Measurements from ENCODE around the gene IFNAR2.
"Not testable (repeated sequence)": the region's sequence is repeated elsewhere in the genome, so short reads cannot be mapped to it uniquely, and the experiment has no call there.

IFNAR2 gene

DNA sequence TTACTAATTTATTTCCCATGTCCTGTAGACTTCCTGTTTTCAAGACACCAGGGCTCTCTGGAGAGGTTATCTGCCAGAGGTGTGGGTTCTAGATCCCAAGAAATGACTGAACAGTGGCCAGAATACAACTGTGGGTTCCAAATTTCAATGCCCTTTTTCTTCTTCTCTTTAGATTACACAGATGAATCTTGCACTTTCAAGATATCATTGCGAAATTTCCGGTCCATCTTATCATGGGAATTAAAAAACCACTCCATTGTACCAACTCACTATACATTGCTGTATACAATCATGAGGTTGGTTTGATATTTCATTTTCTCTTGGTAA lies 15.0 kb downstream of the IFNAR2 start:
- DNase-seq (ENCODE audit: low read depth), result no peak

DNA sequence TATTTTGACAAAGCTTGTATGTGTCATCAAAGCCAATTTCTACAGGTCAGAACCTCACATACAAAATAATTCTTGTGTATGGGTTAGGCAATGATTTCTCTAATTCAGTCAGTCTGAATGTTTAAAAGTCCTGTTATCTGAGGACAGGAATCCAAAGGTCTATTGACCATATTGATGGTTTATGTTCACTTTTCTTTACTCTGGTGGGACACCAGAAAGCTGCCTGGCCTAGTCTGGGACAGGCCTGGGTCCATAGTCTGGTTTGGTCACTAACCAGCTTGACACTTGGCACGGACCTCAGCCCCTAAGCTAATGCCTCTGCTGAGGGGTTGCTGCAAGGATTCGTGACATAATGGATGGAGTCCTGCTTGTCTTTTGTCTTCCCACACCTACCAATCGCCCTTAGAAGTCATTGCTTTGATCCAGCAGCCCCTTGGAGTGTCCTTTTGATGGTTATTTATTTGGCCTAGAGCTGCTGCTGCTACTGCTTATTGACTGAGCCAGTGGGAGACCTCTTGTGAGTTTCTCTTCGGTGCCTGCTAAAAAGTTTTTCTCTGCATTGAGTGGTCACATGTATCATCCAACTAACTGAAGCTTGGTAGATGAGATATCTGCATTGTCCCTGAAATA lies 15.7 kb downstream of the IFNAR2 start:
- DNase-seq (ENCODE audit: low read depth), result no peak

DNA sequence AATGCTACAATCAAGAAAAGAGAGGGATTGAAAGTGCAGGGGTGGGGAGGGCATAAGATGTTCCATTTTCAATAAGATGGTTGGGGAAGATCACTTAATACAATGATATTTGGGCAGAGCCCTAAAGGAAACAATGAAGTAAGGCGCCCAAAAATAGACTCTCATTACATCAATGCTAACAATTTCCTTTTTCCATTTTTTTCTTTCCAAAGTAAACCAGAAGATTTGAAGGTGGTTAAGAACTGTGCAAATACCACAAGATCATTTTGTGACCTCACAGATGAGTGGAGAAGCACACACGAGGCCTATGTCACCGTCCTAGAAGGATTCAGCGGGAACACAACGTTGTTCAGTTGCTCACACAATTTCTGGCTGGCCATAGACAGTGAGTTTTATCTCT lies 16.8 kb downstream of the IFNAR2 start:
- DNase-seq (ENCODE audit: low read depth), result no peak

DNA sequence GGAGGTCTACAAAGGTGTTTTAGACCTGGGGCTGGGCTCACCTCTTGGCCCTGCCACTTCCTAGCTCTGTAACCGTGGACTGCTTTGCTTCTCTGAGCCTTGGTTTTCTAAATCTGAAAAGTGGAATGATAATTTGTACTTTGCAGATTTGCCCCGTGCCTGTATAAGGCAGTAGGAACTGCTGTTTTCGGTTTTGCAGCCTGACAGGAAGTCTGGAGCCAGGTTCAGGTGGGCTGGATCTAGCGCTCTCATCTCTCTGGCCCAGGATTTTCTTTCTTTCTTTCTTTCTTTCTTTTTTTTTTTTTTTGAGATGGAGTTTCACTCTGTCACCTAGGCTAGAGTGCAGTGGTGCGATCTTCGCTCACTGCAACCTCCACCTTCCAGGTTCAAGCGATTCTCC lies 17.2 kb downstream of the IFNAR2 start:
- DNase-seq (ENCODE audit: low read depth), result no peak

DNA sequence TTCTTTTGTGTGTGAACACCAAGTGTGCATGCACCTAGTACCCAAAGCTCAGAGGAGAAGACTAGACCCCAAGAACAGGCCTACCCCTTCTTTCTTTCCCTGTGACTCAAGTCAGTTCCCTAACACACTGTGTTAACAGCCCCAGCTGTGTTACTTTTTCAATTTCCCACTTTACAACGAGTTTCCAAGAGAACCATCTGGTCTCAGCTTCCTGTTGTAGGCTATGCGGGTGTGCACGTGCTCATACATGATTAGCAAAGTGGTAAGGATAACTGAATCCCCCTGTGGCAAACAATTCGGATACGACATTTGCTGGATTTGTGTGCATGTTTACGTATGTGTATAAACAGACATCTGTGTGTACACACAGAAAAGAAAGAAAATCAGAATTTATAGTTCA lies 17.9 kb downstream of the IFNAR2 start:
- no peak for DNase-seq (ENCODE audit: low read depth)

DNA sequence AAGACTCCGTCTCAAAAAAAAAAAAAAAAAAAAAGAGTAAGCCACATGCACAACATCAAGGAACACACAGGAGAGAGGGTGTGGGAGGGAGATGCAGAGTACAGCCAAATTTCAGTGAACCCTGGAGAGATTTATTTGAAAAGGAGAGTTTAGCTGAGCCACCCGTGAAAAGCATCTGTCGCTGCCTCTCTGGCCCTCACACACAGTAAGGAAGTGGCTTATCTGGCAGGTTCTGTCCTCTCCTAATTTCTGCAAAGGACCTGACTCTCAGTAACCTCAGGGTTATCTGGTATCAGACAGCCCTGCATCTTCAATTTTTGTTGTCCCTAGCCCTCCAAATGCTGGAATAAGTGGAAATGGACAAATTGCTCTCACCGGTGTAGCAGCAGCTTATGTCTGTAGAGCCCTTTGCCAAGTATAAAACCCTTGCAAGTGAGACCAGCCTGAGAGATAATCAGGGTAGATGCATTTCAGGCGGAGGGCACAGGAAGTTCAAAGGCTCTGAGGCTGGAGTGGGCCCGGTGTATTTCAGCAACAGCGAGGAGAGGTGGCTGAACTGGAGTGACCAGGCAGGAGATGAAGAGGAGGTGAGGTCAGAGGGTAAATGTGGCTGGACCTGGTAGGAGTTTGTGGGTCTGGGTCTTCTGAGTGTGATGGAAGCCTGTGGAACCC lies 19.7 kb downstream of the IFNAR2 start:
- no peak for DNase-seq (ENCODE audit: low read depth)

DNA sequence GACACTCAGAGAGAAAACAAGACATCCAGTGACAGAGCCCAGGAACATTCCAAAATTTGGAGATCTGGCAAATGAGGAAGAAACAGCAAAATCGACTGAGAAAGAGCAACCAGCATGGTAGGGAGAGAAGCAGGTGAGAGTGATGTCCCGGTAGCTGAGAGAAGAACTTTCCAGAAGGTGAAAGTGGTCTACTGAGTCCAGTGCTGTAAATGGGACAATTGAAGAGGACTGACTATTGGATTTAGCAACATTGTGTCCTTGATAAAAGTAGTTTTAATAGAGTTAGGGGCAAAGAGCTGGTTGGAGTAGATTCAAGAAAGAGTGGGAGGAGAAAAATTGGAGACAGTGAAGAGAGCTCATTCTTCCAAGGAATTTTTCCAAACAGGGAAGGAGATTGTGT lies 21.4 kb downstream of the IFNAR2 start:
- DNase-seq (ENCODE audit: low read depth), result no peak

DNA sequence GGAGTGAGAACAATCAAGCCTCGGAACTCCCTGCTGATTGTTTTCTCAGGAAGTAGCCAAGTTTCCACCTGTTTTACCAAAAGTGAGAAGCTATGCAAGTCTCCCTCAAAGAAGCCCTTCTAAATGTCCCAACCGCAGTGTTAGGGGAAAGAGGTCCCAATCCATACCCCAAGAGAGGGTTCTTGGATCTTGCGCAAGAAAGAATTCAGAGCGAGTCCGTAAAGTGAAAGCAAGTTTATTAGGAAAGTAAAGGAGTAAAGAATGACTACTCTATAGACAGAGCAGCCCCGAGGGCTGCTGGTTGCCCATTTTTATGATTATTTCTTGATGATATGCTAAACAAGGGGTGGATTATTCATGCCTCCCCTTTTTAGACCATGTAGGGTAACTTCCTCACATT lies 23.6 kb downstream of the IFNAR2 start:
- DNase-seq (ENCODE audit: low read depth), result not testable (repeated sequence)

DNA sequence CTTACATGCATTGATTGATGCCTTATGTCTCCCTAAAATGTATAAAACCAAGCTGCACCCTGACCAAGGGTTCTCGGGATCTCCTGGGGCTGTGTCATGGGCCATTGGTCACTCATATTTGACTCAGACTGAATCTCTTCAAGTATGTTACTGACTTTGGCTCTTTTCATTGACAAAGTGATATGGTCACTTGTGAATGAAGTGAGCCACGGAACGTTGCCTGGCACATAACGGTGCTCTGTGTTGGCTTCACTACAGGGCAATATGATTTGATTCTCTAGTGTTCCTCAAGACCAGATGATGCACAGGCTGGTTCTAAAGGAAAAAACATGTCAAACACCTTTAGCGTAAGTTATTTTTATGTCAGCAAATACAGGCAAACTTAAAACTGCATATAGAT lies 25.0 kb downstream of the IFNAR2 start:
- no peak for DNase-seq (ENCODE audit: low read depth)

DNA sequence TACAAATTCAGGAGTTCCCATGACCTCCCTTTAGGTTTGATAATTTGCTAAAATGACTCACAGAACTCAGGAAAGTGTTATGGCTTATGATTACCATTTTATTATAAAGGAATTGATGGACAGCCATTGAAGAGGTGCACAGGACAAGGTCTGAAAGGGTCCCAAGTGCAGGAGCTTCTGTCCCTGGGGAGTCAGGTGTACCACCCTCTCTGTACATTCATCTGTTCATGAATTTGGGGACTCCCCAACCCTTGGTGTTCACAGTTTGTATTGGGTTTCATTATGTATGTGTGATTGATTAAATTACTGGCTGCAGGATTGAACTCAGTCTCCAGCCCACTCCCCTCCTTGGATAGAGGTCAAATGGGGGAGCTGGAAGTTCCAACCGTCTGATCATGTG lies 25.7 kb downstream of the IFNAR2 start:
- DNase-seq (ENCODE audit: low read depth), result no peak

DNA sequence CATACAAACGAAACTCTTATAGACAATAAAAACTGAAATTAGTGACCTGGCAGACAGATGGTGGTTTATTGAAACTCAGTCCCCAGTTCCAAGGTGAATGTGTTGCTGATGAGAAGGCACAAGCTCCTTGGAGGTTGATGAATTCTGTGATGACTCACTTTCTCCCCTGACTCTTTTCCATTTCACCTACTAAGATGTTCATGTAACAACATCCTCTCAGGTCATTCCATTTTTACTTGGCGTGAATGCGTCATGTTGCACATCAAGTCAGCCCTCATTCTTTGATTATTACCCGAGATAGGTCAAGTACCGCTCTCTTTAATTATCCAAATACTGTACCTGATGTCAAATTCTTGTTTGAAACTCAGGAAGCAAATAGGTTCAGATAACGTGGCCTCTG lies 26.3 kb downstream of the IFNAR2 start:
- DNase-seq (ENCODE audit: low read depth), result no peak

DNA sequence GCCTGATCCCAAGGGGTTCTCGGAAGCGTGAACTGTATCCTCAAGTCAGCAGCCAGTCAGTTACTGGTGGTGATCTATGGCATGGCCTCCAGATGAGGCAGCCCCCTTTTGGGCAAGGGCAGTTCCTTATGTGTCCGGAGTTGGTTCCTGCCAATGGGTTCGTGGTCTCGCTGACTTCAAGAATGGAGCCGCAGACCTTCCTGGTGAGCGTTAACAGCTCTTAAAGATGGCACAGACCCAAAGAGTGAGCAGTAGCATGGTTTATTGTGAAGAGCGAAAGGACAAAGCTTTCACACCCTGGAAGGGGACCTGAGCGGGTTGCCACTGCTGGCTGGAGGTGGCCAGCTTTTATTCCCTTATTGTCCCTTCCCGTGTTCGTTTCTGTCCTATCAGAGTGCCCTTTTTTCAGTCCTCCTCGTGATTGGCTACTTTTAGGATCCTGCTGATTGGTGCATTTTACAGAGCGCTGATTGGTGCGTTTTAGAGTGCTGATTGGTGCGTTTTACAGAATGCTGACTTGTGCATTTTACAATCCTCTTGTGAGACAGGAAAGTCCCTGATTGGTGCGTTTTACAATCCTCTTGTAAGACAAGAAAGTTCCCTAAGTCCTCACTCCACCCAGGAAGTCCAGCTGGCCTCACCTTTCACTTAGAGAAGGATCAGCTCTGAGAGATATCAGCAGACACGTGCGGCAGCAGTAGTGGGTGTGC lies 27.5 kb downstream of the IFNAR2 start:
- DNase-seq (ENCODE audit: low read depth), result no peak

DNA sequence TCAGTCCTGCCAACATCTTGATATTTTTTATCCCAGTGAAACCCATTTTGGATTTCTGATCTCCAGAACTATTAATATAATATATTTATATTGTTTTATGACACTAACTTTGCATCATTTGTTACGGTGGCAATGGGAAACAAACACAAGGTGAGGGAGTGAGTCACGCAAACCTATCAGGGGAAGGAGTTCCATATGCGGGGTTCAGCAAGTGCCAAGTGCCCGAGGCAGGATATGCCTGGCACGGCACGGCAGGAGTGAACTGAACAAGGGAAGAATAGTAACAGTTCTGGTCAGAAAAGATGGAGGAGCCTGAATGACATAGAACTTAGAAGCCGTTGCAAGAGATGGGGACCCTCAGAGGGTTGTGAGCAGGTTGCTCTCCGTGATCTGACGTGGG lies 28.7 kb downstream of the IFNAR2 start:
- DNase-seq (ENCODE audit: low read depth), result no peak

DNA sequence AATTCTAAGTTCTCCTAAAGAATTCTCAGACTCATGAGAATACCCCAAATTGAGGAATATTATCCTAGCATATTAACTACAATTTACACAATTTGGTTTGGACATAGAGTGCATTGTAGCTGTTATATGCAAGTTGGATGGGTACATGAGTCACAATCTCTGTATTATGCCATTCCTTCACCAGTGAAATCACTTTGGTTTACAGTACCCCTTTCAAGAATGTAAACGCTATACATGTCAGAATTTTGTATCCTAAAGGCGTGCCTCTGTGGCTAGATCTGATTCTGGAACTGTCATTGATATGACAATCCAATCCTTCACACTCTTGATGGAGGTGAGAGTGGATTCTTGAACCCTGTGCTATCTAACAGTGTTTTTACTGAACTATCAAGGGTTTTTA lies 29.7 kb downstream of the IFNAR2 start:
- DNase-seq (ENCODE audit: low read depth), result no peak

DNA sequence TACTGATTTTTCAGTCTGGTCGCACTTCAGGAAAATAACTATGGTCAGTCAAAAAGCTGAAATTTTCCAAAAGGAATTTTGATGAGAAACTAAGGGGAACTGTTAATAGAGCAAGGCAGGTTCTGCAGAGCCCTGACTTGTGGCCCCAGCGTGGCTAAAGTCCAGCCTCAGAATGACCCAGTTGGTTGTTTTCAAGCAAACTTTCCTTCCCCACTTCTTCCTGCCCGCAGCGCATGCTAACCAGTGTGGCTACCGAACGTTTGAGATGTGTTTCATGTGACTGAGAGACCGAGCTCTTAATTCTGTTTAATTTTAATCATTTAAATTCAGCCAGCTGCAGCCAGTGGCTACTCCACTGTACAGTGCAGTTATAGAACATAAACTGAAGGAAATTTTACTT lies 30.3 kb downstream of the IFNAR2 start:
- no peak for DNase-seq (ENCODE audit: low read depth)

DNA sequence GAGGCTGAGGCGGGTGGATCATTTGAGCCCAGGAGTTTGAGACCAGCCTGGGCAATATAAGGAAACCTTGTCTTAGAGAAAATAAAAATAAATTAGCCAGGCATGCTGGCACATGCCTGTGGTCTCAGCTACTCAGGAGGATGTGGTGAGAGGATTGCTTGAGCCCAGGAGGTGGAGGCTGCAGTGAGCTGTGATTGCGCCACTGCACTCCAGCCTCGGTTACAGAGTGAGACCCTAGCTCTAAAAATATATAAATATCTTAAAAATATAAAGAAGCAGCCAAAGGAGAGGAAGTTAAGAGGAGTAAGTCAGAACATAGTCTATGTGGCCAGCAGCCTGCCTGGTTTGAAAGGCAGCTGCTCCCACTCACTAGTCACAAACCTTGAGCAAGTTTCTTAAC lies 31.9 kb downstream of the IFNAR2 start:
- DNase-seq (ENCODE audit: low read depth), result no peak

DNA sequence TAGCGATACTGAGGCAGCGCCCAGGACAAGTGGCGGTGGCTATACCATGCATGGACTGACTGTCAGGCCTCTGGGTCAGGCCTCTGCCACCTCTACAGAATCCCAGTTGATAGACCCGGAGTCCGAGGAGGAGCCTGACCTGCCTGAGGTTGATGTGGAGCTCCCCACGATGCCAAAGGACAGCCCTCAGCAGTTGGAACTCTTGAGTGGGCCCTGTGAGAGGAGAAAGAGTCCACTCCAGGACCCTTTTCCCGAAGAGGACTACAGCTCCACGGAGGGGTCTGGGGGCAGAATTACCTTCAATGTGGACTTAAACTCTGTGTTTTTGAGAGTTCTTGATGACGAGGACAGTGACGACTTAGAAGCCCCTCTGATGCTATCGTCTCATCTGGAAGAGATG lies 33.2 kb downstream of the IFNAR2 start:
- DNase-seq (ENCODE audit: low read depth), result no peak

DNA sequence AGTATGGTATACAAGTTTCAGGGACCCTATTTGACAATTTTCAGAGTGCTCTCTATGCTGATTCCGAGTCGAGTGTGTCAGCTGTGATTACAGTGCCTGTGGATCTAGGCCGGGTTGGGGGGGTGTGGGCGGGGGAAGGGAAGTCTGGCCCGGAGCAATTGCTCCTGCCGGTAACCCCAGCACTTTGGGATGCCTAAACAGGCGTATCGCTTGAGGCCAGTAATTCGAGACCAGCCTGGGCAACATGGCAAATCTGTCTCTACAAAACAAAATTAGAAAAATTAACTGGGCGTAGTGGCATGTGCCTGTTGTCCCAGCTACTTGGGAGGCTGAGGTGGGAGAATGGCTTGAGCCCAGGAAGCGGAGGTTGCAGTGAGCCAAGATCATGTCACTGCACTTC lies 34.8 kb downstream of the IFNAR2 start:
- no peak for DNase-seq (ENCODE audit: low read depth)

DNA sequence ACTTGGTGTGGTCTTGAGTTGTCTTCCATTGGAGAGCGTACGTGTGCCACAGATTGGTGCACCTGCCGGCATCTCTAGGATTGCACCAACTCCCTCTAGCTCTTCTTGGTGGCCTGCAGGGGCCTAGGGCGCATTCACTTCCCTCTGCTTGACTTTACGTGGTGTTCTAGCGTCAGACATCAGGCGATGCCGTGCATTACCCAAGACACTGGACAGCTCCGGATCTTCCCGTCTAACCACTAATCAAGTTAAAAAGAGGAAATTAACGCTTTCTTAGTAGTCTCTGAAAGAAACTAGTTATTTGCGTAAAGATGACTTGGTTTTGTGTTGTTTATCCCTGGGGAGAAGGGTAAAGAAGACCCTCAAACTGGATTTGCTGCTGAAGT lies 35.9 kb downstream of the IFNAR2 start:
- peak; percentile 29 for DNase-seq (ENCODE audit: low read depth)

DNA sequence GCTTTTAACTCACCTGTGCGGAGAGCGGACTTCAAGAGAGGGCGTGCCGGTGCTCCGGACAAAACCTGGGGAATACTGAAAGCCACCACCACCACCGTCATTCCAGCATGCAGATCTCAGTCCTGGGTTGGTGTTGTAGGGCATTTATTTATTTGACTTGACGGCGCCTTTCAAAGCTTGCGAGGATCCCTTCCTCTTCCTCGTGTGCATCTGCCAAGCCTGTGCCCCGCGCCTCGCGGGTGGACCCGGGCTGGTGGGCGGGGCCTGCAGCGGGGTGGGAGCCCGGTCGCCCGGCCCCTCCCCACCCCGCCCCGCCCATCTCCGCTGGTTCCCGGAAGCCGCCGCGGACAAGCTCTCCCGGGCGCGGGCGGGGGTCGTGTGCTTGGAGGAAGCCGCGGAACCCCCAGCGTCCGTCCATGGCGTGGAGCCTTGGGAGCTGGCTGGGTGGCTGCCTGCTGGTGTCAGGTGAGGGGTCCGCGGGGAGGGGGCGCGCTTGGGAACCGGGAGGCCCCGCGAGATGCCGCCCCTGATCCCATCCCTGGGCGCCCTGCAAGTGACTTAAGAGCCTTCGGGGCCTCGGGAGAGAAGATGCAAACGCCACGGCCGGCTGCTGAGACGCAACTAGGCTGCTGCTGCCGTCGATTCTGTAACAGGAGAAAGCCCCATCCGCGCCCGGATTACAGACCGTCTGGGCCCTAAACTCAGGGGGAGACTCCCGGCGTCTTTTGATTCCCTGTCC lies 36.5 kb downstream of the IFNAR2 start, which contains the start of gene IL10RB:
Gene IL10RB, plus strand, starts transcription at position 318 of the 739 bp plus-strand sequence. Its CDS starts 99 bp downstream, at position 417.
- DNase-seq (ENCODE audit: low read depth), result peak; percentile 46

DNA sequence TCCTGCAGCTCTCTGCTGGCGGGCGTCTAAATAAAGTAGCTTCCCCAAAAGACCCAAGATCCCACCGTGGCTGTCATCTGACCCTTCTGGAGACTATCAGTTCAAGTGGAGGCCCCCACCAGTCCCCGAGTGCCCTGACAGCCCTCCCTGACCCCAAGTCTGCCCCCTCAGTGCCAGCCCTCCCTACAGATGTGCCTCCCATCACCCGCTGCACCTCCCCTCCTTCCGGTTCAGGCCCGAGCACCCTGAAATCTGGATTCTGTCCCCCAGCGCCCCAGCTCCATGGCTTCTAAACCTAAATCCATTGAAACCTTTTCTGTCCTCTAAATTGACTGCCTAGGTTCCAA lies 37.0 kb downstream of the IFNAR2 start:
- no peak for DNase-seq (ENCODE audit: low read depth)

DNA sequence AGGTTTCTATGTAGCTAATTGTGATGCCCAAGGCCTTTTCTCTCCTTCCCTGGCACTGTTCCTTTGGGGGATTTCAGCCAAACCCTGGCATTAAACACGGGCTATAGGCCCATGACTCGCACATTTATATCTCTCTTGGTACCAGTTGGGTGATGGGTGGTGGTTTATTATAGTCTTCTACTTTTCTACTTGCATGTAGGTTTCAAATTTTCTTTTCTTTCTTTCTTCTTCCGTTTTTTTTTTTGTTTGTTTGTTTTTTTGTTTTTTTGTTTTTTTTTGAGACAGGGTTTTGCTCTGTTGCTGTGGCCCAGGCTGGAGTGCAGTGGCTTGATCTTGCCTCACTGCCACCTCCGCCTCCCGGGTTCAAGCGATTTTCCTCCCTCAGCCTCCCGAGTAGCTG lies 37.5 kb downstream of the IFNAR2 start:
- DNase-seq (ENCODE audit: low read depth), result no peak

DNA sequence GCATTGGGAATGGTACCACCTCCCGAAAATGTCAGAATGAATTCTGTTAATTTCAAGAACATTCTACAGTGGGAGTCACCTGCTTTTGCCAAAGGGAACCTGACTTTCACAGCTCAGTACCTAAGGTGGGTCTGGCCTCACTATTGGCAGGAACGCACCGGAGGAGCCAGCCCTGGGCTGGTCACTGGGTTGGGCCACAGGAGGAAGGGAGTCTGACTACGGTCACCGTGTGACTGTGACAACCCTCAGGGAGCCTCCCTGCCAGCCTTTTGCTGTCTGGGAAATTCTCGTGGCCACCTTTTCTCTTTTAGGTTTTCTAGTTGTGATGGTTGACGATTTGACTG lies 38.6 kb downstream of the IFNAR2 start:
- DNase-seq (ENCODE audit: low read depth), result no peak

Data from fibroblast of gingiva (primary cell).